Measurements from ENCODE around the gene PRRC2A.

PRRC2A gene

GRCh38 chr6:31686483-31686882, 66.0 kb downstream of the PRRC2A start:
- peaks cover 16% of the 10 kb centered on the region for H3K27me3 ChIP-seq
- H3K9me3 ChIP-seq, result no peaks in the 10 kb centered on the region
- peaks cover 3 to 9% of the 10 kb centered on the region in 2 experiments for H3K4me1 ChIP-seq (ENCODE audit: control insufficient read depth in 1 of 2, insufficient read depth in 1 of 2, low read depth in 1 of 2, low read length in 1 of 2)
- TF ChIP-seq, protein P1, sequence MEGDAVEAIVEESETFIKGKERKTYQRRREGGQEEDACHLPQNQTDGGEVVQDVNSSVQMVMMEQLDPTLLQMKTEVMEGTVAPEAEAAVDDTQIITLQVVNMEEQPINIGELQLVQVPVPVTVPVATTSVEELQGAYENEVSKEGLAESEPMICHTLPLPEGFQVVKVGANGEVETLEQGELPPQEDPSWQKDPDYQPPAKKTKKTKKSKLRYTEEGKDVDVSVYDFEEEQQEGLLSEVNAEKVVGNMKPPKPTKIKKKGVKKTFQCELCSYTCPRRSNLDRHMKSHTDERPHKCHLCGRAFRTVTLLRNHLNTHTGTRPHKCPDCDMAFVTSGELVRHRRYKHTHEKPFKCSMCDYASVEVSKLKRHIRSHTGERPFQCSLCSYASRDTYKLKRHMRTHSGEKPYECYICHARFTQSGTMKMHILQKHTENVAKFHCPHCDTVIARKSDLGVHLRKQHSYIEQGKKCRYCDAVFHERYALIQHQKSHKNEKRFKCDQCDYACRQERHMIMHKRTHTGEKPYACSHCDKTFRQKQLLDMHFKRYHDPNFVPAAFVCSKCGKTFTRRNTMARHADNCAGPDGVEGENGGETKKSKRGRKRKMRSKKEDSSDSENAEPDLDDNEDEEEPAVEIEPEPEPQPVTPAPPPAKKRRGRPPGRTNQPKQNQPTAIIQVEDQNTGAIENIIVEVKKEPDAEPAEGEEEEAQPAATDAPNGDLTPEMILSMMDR (IDR thresholded peaks at IDR 0.05), result no peak
- peaks cover 85% of the 10 kb centered on the region for H3K36me3 ChIP-seq
- peak overlapping the region; percentile 36 for H3K27ac ChIP-seq
- no peak overlapping the region for H3K4me3 ChIP-seq (ENCODE audit: low read depth in 1 of 2, low read length in 1 of 2)

DNA sequence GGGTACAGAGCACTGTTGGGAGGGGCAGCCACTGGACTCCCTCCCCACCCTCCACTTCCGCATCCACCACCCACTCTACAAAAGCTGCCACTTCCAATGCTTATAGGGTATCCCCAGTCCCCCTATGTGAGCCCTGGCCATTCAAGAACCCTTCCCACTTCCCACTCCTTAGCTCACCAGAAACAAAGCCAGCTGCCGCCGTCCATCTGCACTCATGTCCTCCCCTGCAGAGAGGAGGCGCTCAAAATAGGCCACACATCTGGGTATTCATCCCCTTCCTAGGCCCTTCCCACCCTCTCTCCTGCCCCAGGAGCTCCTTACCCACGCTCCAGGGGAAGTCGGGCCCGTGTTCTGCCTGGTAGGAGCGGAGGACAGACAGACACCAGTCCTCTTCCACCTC, 66.8 kb downstream of the PRRC2A start:
- H3K36me3 ChIP-seq, result peaks cover 93% of the 10 kb centered on the region
- H3K4me1 ChIP-seq (ENCODE audit: control insufficient read depth in 1 of 2, insufficient read depth in 1 of 2, low read depth in 1 of 2, low read length in 1 of 2), result peaks cover 0 to 6% of the 10 kb centered on the region in 2 experiments
- H3K27me3 ChIP-seq, result peaks cover 8% of the 10 kb centered on the region

More for the DNA sequence above, 66.8 kb downstream of the PRRC2A start:
- Histone ChIP-seq H3K9me3 (no peaks in the 10 kb centered on the region), H3K4me3 (ENCODE audit: low read depth in 1 of 2, low read length in 1 of 2) (no peak overlapping the region), H3K27ac (no peak overlapping the region)
- TF ChIP-seq, protein P1 (IDR thresholded peaks at IDR 0.05), result no peak
